K562 (cell line): ENCODE data around the gene PTPRT.

ENCODE experiments used
- FOXK2 ChIP-seq, 2 experiments: fragments of 450-650 bp; IDR thresholded peaks in 1 of 2; conservative IDR thresholded peaks in 1 of 2; 2 replicates each; pipeline ENCODE4 v1.6.1; 2016; ENCODE audit warnings: low read depth in 2 of 2, mild to moderate bottlenecking in 1 of 2
- JUN ChIP-seq, 2 experiments: sonication (generic) in 1 of 2; formaldehyde crosslinking in 1 of 2; IDR thresholded peaks; 2 replicates each; pipeline versions ENCODE4 v1.6.1 to v1.8.0; 2012 to 2022; ENCODE audit warnings: borderline replicate concordance in 2 of 2, mild to moderate bottlenecking in 2 of 2, improper control_type of control experiment in 1 of 2, low read depth in 1 of 2, low read length in 1 of 2, missing genetic modification reagents in 1 of 2
- U2AF1 ChIP-seq: fragments of 200-400 bp; formaldehyde crosslinking; optimal IDR thresholded peaks from 2 replicates; pipeline ENCODE3; 2017; ENCODE audit warnings: mild to moderate bottlenecking, low read depth, low read length, moderate library complexity
- ZKSCAN1 ChIP-seq: fragments of 150-350 bp; IDR thresholded peaks from 2 replicates; pipeline ENCODE4 v1.6.1; 2016; ENCODE audit warnings: low read depth, low read length

GRCh38 chr20:43151901-43152300 lies 37.8 kb downstream of the PTPRT start:
- TF ChIP-seq U2AF1 (no peak), JUN (IDR thresholded peaks at IDR 0.05; ENCODE audit: borderline replicate concordance, low read depth, low read length) (no peak), JUN (CRISPR knock-in tag; IDR thresholded peaks at IDR 0.05; ENCODE audit: borderline replicate concordance) (no peak), FOXK2 (conservative IDR thresholded peaks at IDR 0.05 in 1 of 2, IDR thresholded peaks at IDR 0.05 in 1 of 2; ENCODE audit: low read depth in 2 of 2) (no peak), ZKSCAN1 (no peak)
